BJ (cell line): ENCODE measurements around the gene ZNF185. TPM values are rescaled to one million over a fixed set of nuclear protein-coding genes. Genes with fewer than 3 reads are reported as not detected.

Experiments
- CTCF ChIA-PET: fragments of 350-600 bp; formaldehyde crosslinking; extraction: SDS; loops from one replicate; lab custom pipeline; 2021; ENCODE audit warnings: antibody characterized with exemption, inconsistent platforms; lab: Yijun Ruan, JAX
- POLR2A ChIA-PET: fragments of 300-600 bp; sonication (Branson Sonifier 250); formaldehyde crosslinking; extraction: SDS; loops from one replicate; lab custom pipeline; 2021; ENCODE audit warnings: antibody characterized with exemption; lab: Charles Lee
- DNase-seq: peaks from one replicate; pipeline ENCODE4 v3.0.0-alpha.2; 2011; ENCODE audit warnings: low read depth
- H3K27me3 ChIP-seq: 2 replicates; pipeline ENCODE4 v1.6.0; 2011; ENCODE audit warnings: low read length; ENCODE audit not compliant: control insufficient read depth, insufficient read depth
- H3K36me3 ChIP-seq: 2 replicates; pipeline ENCODE4 v1.5.1; 2011; ENCODE audit warnings: low read length; ENCODE audit not compliant: control insufficient read depth, insufficient read depth
- H3K4me3 ChIP-seq: 2 replicates; pipeline ENCODE4 v1.5.1; 2011; ENCODE audit warnings: low read depth, mild to moderate bottlenecking, control low read depth, low read length
- CTCF ChIP-seq: IDR thresholded peaks from 2 replicates; pipeline ENCODE4 v1.5.1; 2011; ENCODE audit warnings: low read depth, mild to moderate bottlenecking, control low read depth, inconsistent platforms, low read length, moderate library complexity; ENCODE audit not compliant: insufficient read depth
- polyA plus RNA-seq: library from polyadenylated mRNA; depleted of rRNA; stranded (reverse); fragments of >200 nt; gene quantifications from 2 replicates; pipeline ENCODE4 v1.2.3, GENCODE V29; 2011

The ZNF185 gene
- polyA plus RNA-seq, 1 experiment: 8.3 TPM

GRCh38 chrX:152917656-152918579 lies 20.1 kb downstream of the ZNF185 start:
- Histone ChIP-seq H3K27me3 (no peaks in the 10 kb centered on the region), H3K36me3 (no peaks in the 10 kb centered on the region), H3K4me3 (no peak overlapping the region)
- POLR2A ChIA-PET: no interaction called here
- TF ChIP-seq CTCF: no peak
- CTCF ChIA-PET: no interaction called here
- no peak for DNase-seq

GRCh38 chrX:152918707-152919106 lies 20.8 kb downstream of the ZNF185 start:
- H3K27me3 ChIP-seq: no peaks in the 10 kb centered on the region
- POLR2A ChIA-PET: no interaction called here
- H3K36me3 ChIP-seq: no peaks in the 10 kb centered on the region
- no peak for DNase-seq
- H3K4me3 ChIP-seq: no peak overlapping the region
- TF ChIP-seq CTCF: no peak
- CTCF ChIA-PET: no interaction called here

- DNase-seq: no peak
- H3K27me3 ChIP-seq: no peaks in the 10 kb centered on the region
- ChIA-PET POLR2A (no interaction called here), CTCF (no interaction called here)
- TF ChIP-seq CTCF: no peak
- H3K4me3 ChIP-seq: no peak overlapping the region
- H3K36me3 ChIP-seq: no peaks in the 10 kb centered on the region
Measured at GRCh38 chrX:152923599-152923998, 25.7 kb downstream of the ZNF185 start.

DNA sequence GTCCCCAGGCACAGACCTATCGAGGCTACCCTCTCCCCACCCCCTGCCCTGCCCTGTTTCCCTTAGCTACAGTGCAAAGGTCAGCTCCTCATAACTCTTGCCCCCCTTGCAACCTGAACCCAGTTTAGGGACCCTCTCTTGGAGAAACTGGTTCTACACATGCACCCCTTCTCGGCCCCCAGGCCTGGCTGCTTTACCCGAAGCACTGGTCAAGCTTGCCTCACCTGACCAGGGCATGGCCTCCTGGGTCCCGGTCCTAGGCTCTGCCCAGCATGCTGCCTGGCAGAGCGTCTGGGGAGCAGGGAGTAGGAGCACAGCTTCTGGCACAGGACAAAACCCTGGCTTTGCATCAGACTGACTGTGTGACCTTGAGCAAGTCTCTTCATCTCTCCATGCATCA lies 28.0 kb downstream of the ZNF185 start:
- no peaks in the 10 kb centered on the region for H3K36me3 ChIP-seq
- no peaks in the 10 kb centered on the region for H3K27me3 ChIP-seq
- CTCF ChIA-PET: interaction anchor here (0.9 to 2.7 kb wide), 10 partner anchors 11 to 286 kb away, joined by 3 to 15 read pairs (median 4); partner anchors contain the start of gene NSDHL
- H3K4me3 ChIP-seq: no peak overlapping the region
- DNase-seq: no peak
- POLR2A ChIA-PET: no interaction called here
- no peak for TF ChIP-seq CTCF

GRCh38 chrX:152926279-152926678 lies 28.4 kb downstream of the ZNF185 start:
- no peaks in the 10 kb centered on the region for H3K27me3 ChIP-seq
- ChIA-PET CTCF (interaction anchor here (0.9 to 2.7 kb wide), 10 partner anchors 11 to 286 kb away, joined by 3 to 15 read pairs (median 4); partner anchors contain the start of gene NSDHL), POLR2A (no interaction called here)
- no peak for DNase-seq
- no peaks in the 10 kb centered on the region for H3K36me3 ChIP-seq
- H3K4me3 ChIP-seq: no peak overlapping the region
- peak; percentile 51 for TF ChIP-seq CTCF
